GM23338 (cell line): Measurements from ENCODE around the gene PDIA6. TPM values are rescaled to one million over a fixed set of nuclear protein-coding genes. Genes with fewer than 3 reads are reported as not detected.

Experiments used
- ATAC-seq: fragments of 200-7000 bp; cut with Tn5 transposase; 3 replicates; pipeline ENCODE4 v1.9.1; 2020
- DNase-seq: peaks from one replicate; pipeline ENCODE4 v3.0.0-alpha.2; 2015; ENCODE audit warnings: low spot score
- H2AFZ ChIP-seq: fragments of 200-600 bp; sonication (generic); 2 replicates; pipeline ENCODE4 v1.8.0; 2016; ENCODE audit warnings: antibody characterized with exemption, mild to moderate bottlenecking, moderate library complexity
- H3F3A ChIP-seq: fragments of 200-600 bp; sonication (generic); replicated peaks from 2 replicates; pipeline ENCODE4 v1.8.0; 2017; ENCODE audit warnings: antibody characterized with exemption, mixed run types, low read depth
- H3K27ac ChIP-seq: fragments of 200-600 bp; sonication (generic); 2 replicates; pipeline ENCODE4 v1.6.1; 2016; ENCODE audit warnings: low read depth
- H3K27me3 ChIP-seq: fragments of 200-600 bp; sonication (generic); 2 replicates; pipeline ENCODE4 v1.8.0; 2016; ENCODE audit warnings: mild to moderate bottlenecking, mixed run types, moderate library complexity; ENCODE audit not compliant: insufficient read depth
- H3K36me3 ChIP-seq: fragments of 200-600 bp; sonication (generic); 2 replicates; pipeline ENCODE4 v1.8.0; 2016; ENCODE audit warnings: mild to moderate bottlenecking; ENCODE audit not compliant: insufficient read depth
- H3K4me1 ChIP-seq: fragments of 200-600 bp; sonication (generic); 2 replicates; pipeline ENCODE4 v1.8.0; 2016; ENCODE audit warnings: mild to moderate bottlenecking, moderate library complexity; ENCODE audit not compliant: insufficient read depth
- H3K4me2 ChIP-seq: fragments of 200-600 bp; sonication (generic); 2 replicates; pipeline ENCODE4 v1.7.1; 2017; ENCODE audit warnings: mixed run types
- H3K4me3 ChIP-seq: fragments of 200-600 bp; sonication (generic); 2 replicates; pipeline ENCODE4 v1.6.1; 2016; ENCODE audit warnings: mixed run types
- H3K79me2 ChIP-seq: fragments of 200-600 bp; sonication (generic); replicated peaks from 2 replicates; pipeline ENCODE4 v1.8.0; 2017; ENCODE audit warnings: mild to moderate bottlenecking; ENCODE audit not compliant: insufficient read depth
- H3K9me2 ChIP-seq: fragments of 200-600 bp; sonication (generic); 2 replicates; pipeline ENCODE4 v1.8.0; 2017; ENCODE audit not compliant: insufficient read depth
- H4K20me1 ChIP-seq: fragments of 200-600 bp; sonication (generic); replicated peaks from 2 replicates; pipeline ENCODE4 v1.8.0; 2017; ENCODE audit warnings: mild to moderate bottlenecking; ENCODE audit not compliant: insufficient read depth
- H3K27ac Mint-ChIP-seq: 2 replicates; pipeline ENCODE4 v1.8.0; 2020; ENCODE audit warnings: inconsistent platforms, mild to moderate bottlenecking, moderate library complexity, mixed read lengths
- H3K27me3 Mint-ChIP-seq: 3 replicates; pipeline ENCODE4 v1.8.0; 2022; ENCODE audit warnings: low read depth, mild to moderate bottlenecking, moderate library complexity, mixed read lengths, inconsistent platforms; ENCODE audit not compliant: insufficient read depth, poor library complexity
- H3K36me3 Mint-ChIP-seq: 3 replicates; pipeline ENCODE4 v1.8.0; 2021; ENCODE audit warnings: low read depth, mild to moderate bottlenecking, inconsistent platforms, moderate library complexity, mixed read lengths
- H3K4me1 Mint-ChIP-seq: 3 replicates; pipeline ENCODE4 v1.8.0; 2020; ENCODE audit warnings: mild to moderate bottlenecking, inconsistent platforms, mixed read lengths
- H3K4me3 Mint-ChIP-seq: 3 replicates; pipeline ENCODE4 v1.8.0; 2021; ENCODE audit warnings: moderate library complexity, mild to moderate bottlenecking, inconsistent platforms, mixed read lengths
- H3K9me3 Mint-ChIP-seq: 3 replicates; pipeline ENCODE4 v1.8.0; 2020; ENCODE audit warnings: moderate library complexity, mild to moderate bottlenecking, inconsistent platforms, mixed read lengths
- CREB1 ChIP-seq: fragments of 250-450 bp; sonication (Bioruptor Pico); IDR thresholded peaks from 2 replicates; pipeline ENCODE4 v1.5.0; 2020; ENCODE audit warnings: low read depth, mild to moderate bottlenecking, moderate library complexity
- EZH2 ChIP-seq: fragments of 200-600 bp; sonication (generic); IDR thresholded peaks from one replicate; pipeline ENCODE4 v1.8.0; 2017; ENCODE audit warnings: antibody characterized with exemption, mild to moderate bottlenecking, low read depth; ENCODE audit not compliant: unreplicated experiment
- EZH2phosphoT487 ChIP-seq: fragments of 200-600 bp; sonication (generic); IDR thresholded peaks from one replicate; pipeline ENCODE4 v1.8.1; 2018; ENCODE audit warnings: antibody characterized with exemption; ENCODE audit not compliant: unreplicated experiment
- JUNB ChIP-seq: IDR thresholded peaks from one replicate; pipeline ENCODE4 v1.6.1; 2016; ENCODE audit warnings: antibody characterized with exemption; ENCODE audit not compliant: unreplicated experiment
- NANOG ChIP-seq: IDR thresholded peaks from 2 replicates; pipeline ENCODE4 v1.6.1; 2016; ENCODE audit warnings: antibody characterized with exemption, borderline replicate concordance
- POLR2AphosphoS5 ChIP-seq: IDR thresholded peaks from 2 replicates; pipeline ENCODE4 v1.6.1; 2016; ENCODE audit warnings: antibody characterized with exemption, low read depth
- STAT1 ChIP-seq: IDR thresholded peaks from one replicate; pipeline ENCODE4 v1.6.1; 2016; ENCODE audit warnings: antibody characterized with exemption; ENCODE audit not compliant: unreplicated experiment
- ZNF114 ChIP-seq: fragments of 250-450 bp; sonication (Bioruptor Pico); IDR thresholded peaks from 2 replicates; pipeline ENCODE4 v1.5.0; 2020; ENCODE audit warnings: mild to moderate bottlenecking, moderate library complexity
- ZNF331 ChIP-seq: fragments of 250-450 bp; sonication (Bioruptor Pico); IDR thresholded peaks from 2 replicates; pipeline ENCODE4 v1.5.0; 2020; ENCODE audit warnings: low read depth, mild to moderate bottlenecking, moderate library complexity
- polyA plus RNA-seq: library from polyadenylated mRNA; unstranded; fragments of >200 nt; fragmentation: Nextera tagmentation; extraction: Ambion mirVana; gene quantifications from 2 replicates; pipeline ENCODE4 v1.2.1, GENCODE V29; 2016
- total RNA-seq: library from RNA; depleted of rRNA; stranded (reverse); fragments of >200 nt; shearing (Covaris generic); gene quantifications from 2 replicates; pipeline ENCODE4 v1.2.3, GENCODE V29; 2014
- TF ChIP-seq, protein P1 (sequence below): IDR thresholded peaks from one replicate; pipeline ENCODE4 v1.6.1; 2018; ENCODE audit warnings: antibody characterized with exemption; ENCODE audit not compliant: unreplicated experiment
- TF ChIP-seq, protein P2 (sequence below): fragments of 250-450 bp; sonication (Bioruptor Pico); IDR thresholded peaks from 2 replicates; pipeline ENCODE4 v1.5.0; 2020; ENCODE audit warnings: mild to moderate bottlenecking, moderate library complexity
- TF ChIP-seq, protein P3 (sequence below): IDR thresholded peaks from 2 replicates; pipeline ENCODE4 v1.6.1; 2016; ENCODE audit warnings: antibody characterized with exemption
- TF ChIP-seq, protein P4 (sequence below), 2 experiments: fragments of 200-600 bp in 1 of 2; sonication (generic) in 1 of 2; conservative IDR thresholded peaks; 2 replicates each; pipeline versions ENCODE4 v1.5.1 to v1.6.1; 2016 to 2017; ENCODE audit warnings: antibody characterized with exemption in 2 of 2, low read depth in 2 of 2, mild to moderate bottlenecking in 2 of 2, moderate library complexity in 1 of 2

Gene PDIA6
- total and polyA plus RNA-seq, 2 experiments from 2014 or later: 331 to 382 TPM

DNA sequence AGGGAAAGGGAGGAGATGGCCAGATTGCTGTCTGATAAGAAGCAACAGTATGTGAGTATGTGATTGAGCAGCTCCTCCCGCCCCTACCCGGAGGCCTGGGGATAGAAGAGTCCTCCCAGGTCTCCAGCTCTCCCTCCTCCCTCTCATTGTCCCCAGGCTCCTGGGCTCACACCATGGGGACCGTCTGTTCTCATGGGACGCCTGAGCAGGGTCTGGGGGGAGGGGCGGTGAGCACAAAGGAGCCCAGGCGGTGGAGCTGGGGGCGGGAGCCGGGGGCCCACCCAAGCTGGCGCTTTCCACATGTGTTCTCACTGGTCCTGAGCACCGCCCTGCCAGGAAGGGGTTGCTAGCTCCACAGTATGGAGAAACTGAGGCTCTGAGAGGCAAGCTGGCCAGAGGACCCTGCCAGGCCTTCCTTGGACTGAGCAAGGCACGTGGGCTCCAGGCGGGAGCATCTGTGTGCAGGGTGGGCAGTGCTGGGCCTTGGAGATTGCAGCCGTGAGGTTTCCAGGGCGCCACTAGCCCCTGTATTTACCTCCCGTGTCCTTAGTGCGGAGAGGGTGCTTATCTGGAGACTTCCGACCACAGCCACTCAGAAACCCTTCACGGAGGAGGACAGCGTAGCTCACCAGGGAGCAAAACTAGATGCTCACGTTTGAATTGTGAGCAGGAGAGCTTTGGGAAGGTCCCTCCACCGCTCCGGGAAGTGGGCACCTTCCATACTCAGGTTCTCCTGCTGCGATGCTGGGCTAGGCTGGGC lies 37.4 kb downstream of the PDIA6 start:
- H3K27ac ChIP-seq: no peak overlapping the region
- H3K4me3 ChIP-seq: no peak overlapping the region
- Mint-ChIP-seq H3K4me1 (peaks cover 4% of the 10 kb centered on the region; the same call in 2 of the 3 replicates), H3K4me3 (no peak overlapping the region), H3K27me3 (peaks cover 11% of the 10 kb centered on the region), H3K36me3 (peaks cover 9% of the 10 kb centered on the region), H3K27ac (no peak overlapping the region), H3K9me3 (no peaks in the 10 kb centered on the region)
- no peaks in the 10 kb centered on the region for H3K36me3 ChIP-seq
- TF ChIP-seq ZNF331 (CRISPR knock-in tag) (no peak), JUNB (no peak), STAT1 (no peak), NANOG (no peak), ZNF114 (no peak), POLR2AphosphoS5 (no peak), CREB1 (CRISPR knock-in tag) (no peak), EZH2 (no peak), EZH2phosphoT487 (no peak)
- TF ChIP-seq, protein P1, sequence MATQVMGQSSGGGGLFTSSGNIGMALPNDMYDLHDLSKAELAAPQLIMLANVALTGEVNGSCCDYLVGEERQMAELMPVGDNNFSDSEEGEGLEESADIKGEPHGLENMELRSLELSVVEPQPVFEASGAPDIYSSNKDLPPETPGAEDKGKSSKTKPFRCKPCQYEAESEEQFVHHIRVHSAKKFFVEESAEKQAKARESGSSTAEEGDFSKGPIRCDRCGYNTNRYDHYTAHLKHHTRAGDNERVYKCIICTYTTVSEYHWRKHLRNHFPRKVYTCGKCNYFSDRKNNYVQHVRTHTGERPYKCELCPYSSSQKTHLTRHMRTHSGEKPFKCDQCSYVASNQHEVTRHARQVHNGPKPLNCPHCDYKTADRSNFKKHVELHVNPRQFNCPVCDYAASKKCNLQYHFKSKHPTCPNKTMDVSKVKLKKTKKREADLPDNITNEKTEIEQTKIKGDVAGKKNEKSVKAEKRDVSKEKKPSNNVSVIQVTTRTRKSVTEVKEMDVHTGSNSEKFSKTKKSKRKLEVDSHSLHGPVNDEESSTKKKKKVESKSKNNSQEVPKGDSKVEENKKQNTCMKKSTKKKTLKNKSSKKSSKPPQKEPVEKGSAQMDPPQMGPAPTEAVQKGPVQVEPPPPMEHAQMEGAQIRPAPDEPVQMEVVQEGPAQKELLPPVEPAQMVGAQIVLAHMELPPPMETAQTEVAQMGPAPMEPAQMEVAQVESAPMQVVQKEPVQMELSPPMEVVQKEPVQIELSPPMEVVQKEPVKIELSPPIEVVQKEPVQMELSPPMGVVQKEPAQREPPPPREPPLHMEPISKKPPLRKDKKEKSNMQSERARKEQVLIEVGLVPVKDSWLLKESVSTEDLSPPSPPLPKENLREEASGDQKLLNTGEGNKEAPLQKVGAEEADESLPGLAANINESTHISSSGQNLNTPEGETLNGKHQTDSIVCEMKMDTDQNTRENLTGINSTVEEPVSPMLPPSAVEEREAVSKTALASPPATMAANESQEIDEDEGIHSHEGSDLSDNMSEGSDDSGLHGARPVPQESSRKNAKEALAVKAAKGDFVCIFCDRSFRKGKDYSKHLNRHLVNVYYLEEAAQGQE: no peak
- TF ChIP-seq, protein P2, sequence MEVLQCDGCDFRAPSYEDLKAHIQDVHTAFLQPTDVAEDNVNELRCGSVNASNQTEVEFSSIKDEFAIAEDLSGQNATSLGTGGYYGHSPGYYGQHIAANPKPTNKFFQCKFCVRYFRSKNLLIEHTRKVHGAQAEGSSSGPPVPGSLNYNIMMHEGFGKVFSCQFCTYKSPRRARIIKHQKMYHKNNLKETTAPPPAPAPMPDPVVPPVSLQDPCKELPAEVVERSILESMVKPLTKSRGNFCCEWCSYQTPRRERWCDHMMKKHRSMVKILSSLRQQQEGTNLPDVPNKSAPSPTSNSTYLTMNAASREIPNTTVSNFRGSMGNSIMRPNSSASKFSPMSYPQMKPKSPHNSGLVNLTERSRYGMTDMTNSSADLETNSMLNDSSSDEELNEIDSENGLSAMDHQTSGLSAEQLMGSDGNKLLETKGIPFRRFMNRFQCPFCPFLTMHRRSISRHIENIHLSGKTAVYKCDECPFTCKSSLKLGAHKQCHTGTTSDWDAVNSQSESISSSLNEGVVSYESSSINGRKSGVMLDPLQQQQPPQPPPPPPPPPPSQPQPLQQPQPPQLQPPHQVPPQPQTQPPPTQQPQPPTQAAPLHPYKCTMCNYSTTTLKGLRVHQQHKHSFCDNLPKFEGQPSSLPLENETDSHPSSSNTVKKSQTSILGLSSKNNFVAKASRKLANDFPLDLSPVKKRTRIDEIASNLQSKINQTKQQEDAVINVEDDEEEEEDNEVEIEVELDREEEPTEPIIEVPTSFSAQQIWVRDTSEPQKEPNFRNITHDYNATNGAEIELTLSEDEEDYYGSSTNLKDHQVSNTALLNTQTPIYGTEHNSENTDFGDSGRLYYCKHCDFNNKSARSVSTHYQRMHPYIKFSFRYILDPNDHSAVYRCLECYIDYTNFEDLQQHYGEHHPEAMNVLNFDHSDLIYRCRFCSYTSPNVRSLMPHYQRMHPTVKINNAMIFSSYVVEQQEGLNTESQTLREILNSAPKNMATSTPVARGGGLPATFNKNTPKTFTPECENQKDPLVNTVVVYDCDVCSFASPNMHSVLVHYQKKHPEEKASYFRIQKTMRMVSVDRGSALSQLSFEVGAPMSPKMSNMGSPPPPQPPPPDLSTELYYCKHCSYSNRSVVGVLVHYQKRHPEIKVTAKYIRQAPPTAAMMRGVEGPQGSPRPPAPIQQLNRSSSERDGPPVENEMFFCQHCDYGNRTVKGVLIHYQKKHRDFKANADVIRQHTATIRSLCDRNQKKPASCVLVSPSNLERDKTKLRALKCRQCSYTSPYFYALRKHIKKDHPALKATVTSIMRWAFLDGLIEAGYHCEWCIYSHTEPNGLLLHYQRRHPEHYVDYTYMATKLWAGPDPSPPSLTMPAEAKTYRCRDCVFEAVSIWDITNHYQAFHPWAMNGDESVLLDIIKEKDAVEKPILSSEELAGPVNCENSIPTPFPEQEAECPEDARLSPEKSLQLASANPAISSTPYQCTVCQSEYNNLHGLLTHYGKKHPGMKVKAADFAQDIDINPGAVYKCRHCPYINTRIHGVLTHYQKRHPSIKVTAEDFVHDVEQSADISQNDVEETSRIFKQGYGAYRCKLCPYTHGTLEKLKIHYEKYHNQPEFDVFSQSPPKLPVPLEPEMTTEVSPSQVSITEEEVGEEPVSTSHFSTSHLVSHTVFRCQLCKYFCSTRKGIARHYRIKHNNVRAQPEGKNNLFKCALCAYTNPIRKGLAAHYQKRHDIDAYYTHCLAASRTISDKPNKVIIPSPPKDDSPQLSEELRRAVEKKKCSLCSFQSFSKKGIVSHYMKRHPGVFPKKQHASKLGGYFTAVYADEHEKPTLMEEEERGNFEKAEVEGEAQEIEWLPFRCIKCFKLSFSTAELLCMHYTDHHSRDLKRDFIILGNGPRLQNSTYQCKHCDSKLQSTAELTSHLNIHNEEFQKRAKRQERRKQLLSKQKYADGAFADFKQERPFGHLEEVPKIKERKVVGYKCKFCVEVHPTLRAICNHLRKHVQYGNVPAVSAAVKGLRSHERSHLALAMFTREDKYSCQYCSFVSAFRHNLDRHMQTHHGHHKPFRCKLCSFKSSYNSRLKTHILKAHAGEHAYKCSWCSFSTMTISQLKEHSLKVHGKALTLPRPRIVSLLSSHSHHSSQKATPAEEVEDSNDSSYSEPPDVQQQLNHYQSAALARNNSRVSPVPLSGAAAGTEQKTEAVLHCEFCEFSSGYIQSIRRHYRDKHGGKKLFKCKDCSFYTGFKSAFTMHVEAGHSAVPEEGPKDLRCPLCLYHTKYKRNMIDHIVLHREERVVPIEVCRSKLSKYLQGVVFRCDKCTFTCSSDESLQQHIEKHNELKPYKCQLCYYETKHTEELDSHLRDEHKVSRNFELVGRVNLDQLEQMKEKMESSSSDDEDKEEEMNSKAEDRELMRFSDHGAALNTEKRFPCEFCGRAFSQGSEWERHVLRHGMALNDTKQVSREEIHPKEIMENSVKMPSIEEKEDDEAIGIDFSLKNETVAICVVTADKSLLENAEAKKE (CRISPR knock-in tag): no peak
- TF ChIP-seq, protein P3, sequence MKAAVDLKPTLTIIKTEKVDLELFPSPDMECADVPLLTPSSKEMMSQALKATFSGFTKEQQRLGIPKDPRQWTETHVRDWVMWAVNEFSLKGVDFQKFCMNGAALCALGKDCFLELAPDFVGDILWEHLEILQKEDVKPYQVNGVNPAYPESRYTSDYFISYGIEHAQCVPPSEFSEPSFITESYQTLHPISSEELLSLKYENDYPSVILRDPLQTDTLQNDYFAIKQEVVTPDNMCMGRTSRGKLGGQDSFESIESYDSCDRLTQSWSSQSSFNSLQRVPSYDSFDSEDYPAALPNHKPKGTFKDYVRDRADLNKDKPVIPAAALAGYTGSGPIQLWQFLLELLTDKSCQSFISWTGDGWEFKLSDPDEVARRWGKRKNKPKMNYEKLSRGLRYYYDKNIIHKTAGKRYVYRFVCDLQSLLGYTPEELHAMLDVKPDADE: no peak
- TF ChIP-seq, protein P4, sequence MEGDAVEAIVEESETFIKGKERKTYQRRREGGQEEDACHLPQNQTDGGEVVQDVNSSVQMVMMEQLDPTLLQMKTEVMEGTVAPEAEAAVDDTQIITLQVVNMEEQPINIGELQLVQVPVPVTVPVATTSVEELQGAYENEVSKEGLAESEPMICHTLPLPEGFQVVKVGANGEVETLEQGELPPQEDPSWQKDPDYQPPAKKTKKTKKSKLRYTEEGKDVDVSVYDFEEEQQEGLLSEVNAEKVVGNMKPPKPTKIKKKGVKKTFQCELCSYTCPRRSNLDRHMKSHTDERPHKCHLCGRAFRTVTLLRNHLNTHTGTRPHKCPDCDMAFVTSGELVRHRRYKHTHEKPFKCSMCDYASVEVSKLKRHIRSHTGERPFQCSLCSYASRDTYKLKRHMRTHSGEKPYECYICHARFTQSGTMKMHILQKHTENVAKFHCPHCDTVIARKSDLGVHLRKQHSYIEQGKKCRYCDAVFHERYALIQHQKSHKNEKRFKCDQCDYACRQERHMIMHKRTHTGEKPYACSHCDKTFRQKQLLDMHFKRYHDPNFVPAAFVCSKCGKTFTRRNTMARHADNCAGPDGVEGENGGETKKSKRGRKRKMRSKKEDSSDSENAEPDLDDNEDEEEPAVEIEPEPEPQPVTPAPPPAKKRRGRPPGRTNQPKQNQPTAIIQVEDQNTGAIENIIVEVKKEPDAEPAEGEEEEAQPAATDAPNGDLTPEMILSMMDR (conservative IDR thresholded peaks at IDR 0.05; ENCODE audit: low read depth in 2 of 2): no peak
- no peaks in the 10 kb centered on the region for H4K20me1 ChIP-seq
- H3K9me2 ChIP-seq: no peaks in the 10 kb centered on the region
- ATAC-seq (peak; percentile 19), DNase-seq (peak; percentile 27)
- H2AFZ ChIP-seq: no peak overlapping the region
- no peak overlapping the region for H3K4me2 ChIP-seq
- H3K4me1 ChIP-seq: peaks cover 5% of the 10 kb centered on the region; the same call in 1 of the 2 replicates
- H3F3A ChIP-seq: 0 out of 2 replicates have a peak, but pooled peaks cover 4% of the 10 kb centered on the region
- H3K79me2 ChIP-seq: no peaks in the 10 kb centered on the region
- no peaks in the 10 kb centered on the region for H3K27me3 ChIP-seq
